Kidney (tissue), 14 donors: ENCODE measurements around the gene LRP5. TPM values are rescaled to one million over a fixed set of nuclear protein-coding genes. Genes with fewer than 3 reads are reported as not detected.

Source experiments
- DNase-seq, 5 donors: peaks; one replicate each; pipeline ENCODE4 v3.0.0-alpha.2; 2013 to 2020
- FAIRE-seq: peaks from 2 replicates; lab custom pipeline; 2012; peaks lifted over from hg19 to GRCh38; lab: Jason Lieb, UNC
- H3K27ac ChIP-seq, 2 donors: one replicate each; pipeline ENCODE4 v1.7.0; 2013; ENCODE audit warnings: low read depth in 2 of 2, low read length in 2 of 2, inconsistent platforms in 1 of 2
- H3K27me3 ChIP-seq: one replicate; pipeline ENCODE4 v1.7.1; 2013; ENCODE audit warnings: low read length, inconsistent platforms; ENCODE audit not compliant: control insufficient read depth, insufficient read depth
- H3K36me3 ChIP-seq, 3 donors: one replicate each; pipeline versions ENCODE4 v1.7.0 to v1.7.1; 2013; ENCODE audit warnings: low read length in 3 of 3, control low read depth in 1 of 3, inconsistent platforms in 1 of 3; ENCODE audit not compliant: insufficient read depth in 3 of 3, control insufficient read depth in 2 of 3
- H3K4me1 ChIP-seq, 3 donors: one replicate each; pipeline versions ENCODE4 v1.7.0 to v1.7.1; 2013; ENCODE audit warnings: low read length in 3 of 3, inconsistent platforms in 1 of 3, low read depth in 1 of 3; ENCODE audit not compliant: control insufficient read depth in 2 of 3, insufficient read depth in 2 of 3
- H3K4me3 ChIP-seq, 3 donors: one replicate each; pipeline versions ENCODE4 v1.7.0 to v1.8.1; 2013; ENCODE audit warnings: low read length in 3 of 3, control low read depth in 1 of 3, inconsistent platforms in 1 of 3
- H3K9ac ChIP-seq, 3 donors: one replicate each; pipeline versions ENCODE4 v1.7.0 to v1.7.1; 2013; ENCODE audit warnings: low read length in 3 of 3, control low read depth in 1 of 3, inconsistent platforms in 1 of 3
- H3K9me3 ChIP-seq, 3 donors: one replicate each; pipeline versions ENCODE4 v1.7.0 to v1.7.1; 2013; ENCODE audit warnings: low read length in 3 of 3, control low read depth in 1 of 3, inconsistent platforms in 1 of 3; ENCODE audit not compliant: control insufficient read depth in 2 of 3, insufficient read depth in 1 of 3
- intact Hi-C: fragments of 100-400 bp; cut with DNase I; formaldehyde crosslinking; loops from one replicate; pipeline ENCODE4 v1.11.1; 2022
- polyA plus RNA-seq: library from polyadenylated mRNA; stranded (reverse); fragments of 350-450 nt; fragmentation: Illumina TruSeq; extraction: RNeasy Lipid Tissue Mini Kit (QIAGEN cat#74804); gene quantifications from one replicate; pipeline ENCODE4 v1.2.3, GENCODE V29; 2014; ENCODE audit warnings: low read depth, low replicate concordance; ENCODE audit not compliant: insufficient read depth
- total RNA-seq: library from RNA; stranded (reverse); fragmentation: NEBNext Ultra II Directional; extraction: Animal tissue kit (Norgen Biotek cat#: 25700); gene quantifications from one replicate; pipeline ENCODE4 v1.2.1, GENCODE V29; 2021
- TF ChIP-seq, protein P1 (sequence below): IDR thresholded peaks from 3 replicates; pipeline ENCODE4 v1.5.1; 2012; ENCODE audit warnings: mild to moderate bottlenecking, moderate library complexity, borderline replicate concordance; ENCODE audit not compliant: insufficient read depth; ENCODE audit errors: extremely low read depth
- donor health status: control.
- donor health status: control.
- donor health status: control.
- donor health status: control.
- donor health status: control.
- donor health status: DM: yes; HTN: yes; CAD: no.
- donor health status: Normal renal cell carcinoma (clear cell type).

The LRP5 gene
- total and polyA plus RNA-seq, 2 donors from 2014 or later, result 55.4 to 71.3 TPM

- Histone ChIP-seq H3K27ac (no peak overlapping the region), H3K9ac (no peak overlapping the region), H3K4me1 (peaks cover 0 to 18% (median 7%) of the 10 kb centered on the region in 3 donors), H3K4me3 (no peak overlapping the region), H3K27me3 (no peaks in the 10 kb centered on the region), H3K9me3 (no peaks in the 10 kb centered on the region), H3K36me3 (peaks cover 0 to 7% (median 0%) of the 10 kb centered on the region in 3 donors)
- intact Hi-C loops, result no loop called here
- FAIRE-seq (no peak), DNase-seq (no peak)
- TF ChIP-seq, protein P1, sequence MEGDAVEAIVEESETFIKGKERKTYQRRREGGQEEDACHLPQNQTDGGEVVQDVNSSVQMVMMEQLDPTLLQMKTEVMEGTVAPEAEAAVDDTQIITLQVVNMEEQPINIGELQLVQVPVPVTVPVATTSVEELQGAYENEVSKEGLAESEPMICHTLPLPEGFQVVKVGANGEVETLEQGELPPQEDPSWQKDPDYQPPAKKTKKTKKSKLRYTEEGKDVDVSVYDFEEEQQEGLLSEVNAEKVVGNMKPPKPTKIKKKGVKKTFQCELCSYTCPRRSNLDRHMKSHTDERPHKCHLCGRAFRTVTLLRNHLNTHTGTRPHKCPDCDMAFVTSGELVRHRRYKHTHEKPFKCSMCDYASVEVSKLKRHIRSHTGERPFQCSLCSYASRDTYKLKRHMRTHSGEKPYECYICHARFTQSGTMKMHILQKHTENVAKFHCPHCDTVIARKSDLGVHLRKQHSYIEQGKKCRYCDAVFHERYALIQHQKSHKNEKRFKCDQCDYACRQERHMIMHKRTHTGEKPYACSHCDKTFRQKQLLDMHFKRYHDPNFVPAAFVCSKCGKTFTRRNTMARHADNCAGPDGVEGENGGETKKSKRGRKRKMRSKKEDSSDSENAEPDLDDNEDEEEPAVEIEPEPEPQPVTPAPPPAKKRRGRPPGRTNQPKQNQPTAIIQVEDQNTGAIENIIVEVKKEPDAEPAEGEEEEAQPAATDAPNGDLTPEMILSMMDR, result no peak
These were observed 54.9 kb downstream of the LRP5 start for GRCh38 chr11:68367252-68367651.

DNA sequence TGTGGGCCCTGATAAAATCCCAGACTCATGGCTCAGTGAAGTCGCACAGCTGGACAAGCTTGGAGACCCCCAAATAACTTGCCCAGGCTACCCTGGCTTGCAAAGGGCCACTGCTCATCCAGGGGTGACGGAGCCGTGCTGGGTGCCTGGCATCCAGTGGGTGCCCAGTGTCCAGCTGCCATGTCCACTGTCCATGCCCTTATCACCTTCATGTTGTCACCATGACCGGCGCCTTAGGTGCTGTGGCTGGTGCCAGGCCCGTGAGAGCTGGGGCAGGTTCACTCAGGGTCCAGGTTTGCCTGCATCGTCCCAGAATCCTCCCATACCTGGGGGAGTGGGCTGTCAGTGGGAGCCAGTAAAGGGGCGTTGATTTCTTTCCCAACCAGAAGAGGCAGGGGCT is 57.4 kb downstream of the LRP5 start:
- Histone ChIP-seq H3K27ac (peak overlapping the region; percentile 23 to 44), H3K9me3 (no peaks in the 10 kb centered on the region), H3K36me3 (peaks cover 0 to 7% (median 0%) of the 10 kb centered on the region in 3 donors), H3K4me1 (peaks cover 2 to 30% (median 19%) of the 10 kb centered on the region in 3 donors), H3K9ac (no peak overlapping the region), H3K27me3 (no peaks in the 10 kb centered on the region), H3K4me3 (no peak overlapping the region)
- FAIRE-seq, result no peak
- DNase-seq, result no peak
- intact Hi-C loops, result no loop called here
- TF ChIP-seq, protein P1, result no peak

DNA sequence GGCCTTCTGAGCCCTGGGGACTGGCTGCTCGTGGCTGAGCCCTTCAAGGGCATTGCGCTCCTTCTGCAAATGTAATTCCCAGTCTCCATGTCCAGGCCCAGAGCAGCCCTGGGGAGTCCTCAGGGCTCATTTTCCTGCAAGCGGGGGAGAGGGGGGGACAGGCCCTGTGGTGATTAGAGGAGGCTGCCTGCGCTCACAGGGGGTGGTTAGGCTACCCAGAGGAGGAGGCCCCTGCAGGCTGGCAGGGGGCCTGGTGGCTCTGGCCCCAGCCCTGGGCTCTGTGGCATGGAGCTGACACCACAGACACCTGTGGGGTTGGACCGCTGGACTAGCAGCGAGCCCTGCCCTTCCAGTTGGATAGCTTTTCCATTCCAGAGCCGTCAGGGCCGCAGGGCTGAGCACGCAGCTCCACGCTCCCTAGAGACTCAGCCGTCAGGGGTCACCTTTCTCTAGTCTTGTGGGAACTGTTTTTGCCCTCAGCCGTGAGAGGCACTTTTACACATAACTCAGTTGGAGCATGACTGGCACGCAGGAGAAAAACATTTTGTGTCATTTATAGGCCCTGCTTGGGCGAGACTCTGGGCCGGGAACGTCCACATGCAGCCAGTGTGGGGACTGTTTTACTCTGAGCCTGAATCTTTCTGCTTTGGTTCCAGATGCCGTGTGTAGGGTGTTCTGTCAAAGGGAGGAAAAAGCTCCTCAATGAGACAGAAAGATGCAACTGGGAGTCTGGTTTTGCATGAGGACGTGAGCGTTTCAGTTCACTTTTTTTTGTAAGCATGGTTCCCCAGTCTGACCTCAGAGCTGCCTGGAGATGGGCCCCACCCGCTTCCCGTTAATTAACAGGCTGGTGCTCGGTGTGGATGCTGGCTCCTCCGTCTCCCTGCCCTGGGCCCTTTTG is 58.1 kb downstream of the LRP5 start:
- Histone ChIP-seq H3K9me3 (no peaks in the 10 kb centered on the region), H3K36me3 (peaks cover 0 to 7% (median 0%) of the 10 kb centered on the region in 3 donors), H3K4me1 (peaks cover 2 to 35% (median 22%) of the 10 kb centered on the region in 3 donors), H3K9ac (peak overlapping the region in 1 of 3 donors; percentile 48), H3K27ac (peak overlapping the region; percentile 27 to 44), H3K4me3 (no peak overlapping the region), H3K27me3 (no peaks in the 10 kb centered on the region)
- peak in 3 of 5 donors; percentile 51 to 57 (median 55) for DNase-seq
- TF ChIP-seq, protein P1, result no peak
- FAIRE-seq, result no peak
- intact Hi-C loops, result no loop called here
